HUES64 (cell line): ENCODE data around the gene ADAM8.
"Not testable (repeated sequence)": the region's sequence is repeated elsewhere in the genome, so short reads cannot be mapped to it uniquely, and the experiment has no call there.

Experiments
- H3K27ac ChIP-seq: 2 replicates; pipeline ENCODE4 v1.7.0; 2013; ENCODE audit warnings: low read depth, low read length, inconsistent platforms
- H3K27me3 ChIP-seq: 2 replicates; pipeline ENCODE4 v1.6.1; 2013; ENCODE audit warnings: mild to moderate bottlenecking, low read length; ENCODE audit not compliant: insufficient read depth
- H3K36me3 ChIP-seq: 2 replicates; pipeline ENCODE4 v1.6.1; 2013; ENCODE audit warnings: mild to moderate bottlenecking, low read length; ENCODE audit not compliant: insufficient read depth
- H3K4me1 ChIP-seq: 2 replicates; pipeline ENCODE4 v1.6.1; 2013; ENCODE audit warnings: mild to moderate bottlenecking, low read length, moderate library complexity; ENCODE audit not compliant: insufficient read depth
- H3K4me3 ChIP-seq: 2 replicates; pipeline ENCODE4 v1.5.1; 2013; ENCODE audit warnings: mild to moderate bottlenecking, low read length, moderate library complexity
- H3K9ac ChIP-seq: 2 replicates; pipeline ENCODE4 v1.6.1; 2013; ENCODE audit warnings: mild to moderate bottlenecking, low read depth, low read length
- H3K9me3 ChIP-seq: 2 replicates; pipeline ENCODE4 v1.6.1; 2013; ENCODE audit warnings: low read depth, low read length; ENCODE audit not compliant: insufficient read depth
- WGBS: fragments of 150-250, 120-280 bp; methylation state at CpG from one replicate; pipeline ENCODE4 v1.1.7; 2013; ENCODE audit warnings: missing lambda C conversion rate; 5-methylcytosine and 5-hydroxymethylcytosine counted together

The ADAM8 gene

DNA sequence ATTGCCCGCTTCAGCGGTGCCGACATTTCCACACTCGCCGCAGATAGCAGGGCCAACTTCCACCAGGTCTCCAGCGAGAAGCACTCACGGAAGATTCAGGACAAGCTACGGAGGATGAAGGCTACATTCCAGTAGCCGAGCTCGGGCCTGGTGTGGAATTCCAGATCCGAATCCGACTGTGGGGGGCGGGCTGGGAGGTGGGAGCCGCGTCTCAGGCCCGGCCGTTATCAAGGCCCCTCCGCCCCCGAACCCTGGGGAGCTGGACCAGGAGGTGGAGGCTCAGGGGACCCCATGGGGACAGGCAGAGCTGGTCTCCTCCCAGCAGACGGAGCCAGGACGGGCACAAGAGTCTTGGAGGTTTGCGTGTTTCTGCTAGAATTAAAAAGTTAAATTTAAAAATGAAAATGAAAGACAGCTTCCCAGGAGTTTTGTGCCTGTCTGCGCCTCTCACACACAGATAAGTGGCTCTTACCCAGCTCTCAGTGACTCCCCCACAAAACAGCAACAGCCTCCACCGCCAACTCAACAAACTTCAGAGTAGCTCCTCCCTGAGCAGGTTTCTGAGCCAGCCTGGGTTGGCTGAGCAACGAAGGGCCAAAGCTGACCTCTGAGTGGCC, 51.8 kb downstream of the ADAM8 start:
- H3K27me3 ChIP-seq, result peaks cover 19% of the 10 kb centered on the region

DNA sequence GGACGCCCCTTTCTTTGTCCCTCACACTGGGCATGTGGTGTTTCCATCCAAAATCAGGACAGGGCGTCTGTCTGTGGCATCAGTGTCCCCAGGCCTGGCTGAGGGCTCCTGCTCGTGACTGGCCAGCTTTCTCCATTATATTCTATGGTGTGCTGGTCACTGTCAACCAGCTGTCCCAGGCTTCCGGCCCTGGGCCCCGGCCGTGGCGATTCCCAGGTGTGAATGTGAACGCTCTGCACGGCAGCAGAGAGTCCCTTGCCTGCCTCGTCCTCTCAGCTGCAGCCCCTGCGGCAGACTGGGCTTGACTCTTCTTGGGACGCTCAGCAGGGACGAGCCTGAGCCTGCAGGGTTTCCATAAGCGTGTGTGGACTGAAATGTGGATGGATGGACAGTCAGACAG, 52.6 kb downstream of the ADAM8 start:
- no peaks in the 10 kb centered on the region for H3K9me3 ChIP-seq
- H3K9ac ChIP-seq, result no peak overlapping the region
- H3K4me1 ChIP-seq, result peaks cover 3% of the 10 kb centered on the region; the same call in 1 of the 2 replicates
- 87% methylated on average over 14 of the region's 14 CpGs for WGBS
- no peaks in the 10 kb centered on the region for H3K36me3 ChIP-seq
- peaks cover 11% of the 10 kb centered on the region for H3K27me3 ChIP-seq
- no peak overlapping the region for H3K27ac ChIP-seq
- H3K4me3 ChIP-seq, result no peak overlapping the region

More for the DNA sequence above, 51.8 kb downstream of the ADAM8 start:
- WGBS, result 73% methylated on average over 25 of the region's 25 CpGs
- H3K9me3 ChIP-seq, result no peaks in the 10 kb centered on the region
- no peak overlapping the region for H3K27ac ChIP-seq
- no peak overlapping the region for H3K4me3 ChIP-seq
- H3K9ac ChIP-seq, result no peak overlapping the region
- no peaks in the 10 kb centered on the region for H3K4me1 ChIP-seq
- no peaks in the 10 kb centered on the region for H3K36me3 ChIP-seq

DNA sequence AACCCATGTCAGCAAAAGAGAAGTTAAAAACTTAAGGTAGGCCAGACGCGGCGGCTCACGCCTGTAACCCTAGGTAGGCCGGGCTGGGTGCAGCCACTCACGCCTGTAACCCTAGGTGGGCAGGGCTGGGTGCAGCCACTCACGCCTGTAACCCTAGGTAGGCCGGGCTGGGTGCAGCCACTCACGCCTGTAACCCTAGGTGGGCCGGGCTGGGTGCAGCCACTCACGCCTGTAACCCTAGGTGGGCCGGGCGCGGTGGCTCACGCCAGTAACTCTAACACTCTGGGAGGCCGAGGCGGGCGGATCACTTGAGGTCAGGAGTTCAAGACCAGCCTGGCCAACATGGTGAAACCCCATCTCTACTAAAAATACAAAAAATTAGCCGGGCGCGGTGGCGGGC, 54.9 kb downstream of the ADAM8 start:
- H3K27me3 ChIP-seq, H3K4me3 ChIP-seq, H3K9me3 ChIP-seq, H3K36me3 ChIP-seq, H3K27ac ChIP-seq, H3K9ac ChIP-seq, H3K4me1 ChIP-seq: not testable (repeated sequence)
- 86% methylated on average over 15 of the region's 22 CpGs for WGBS

DNA sequence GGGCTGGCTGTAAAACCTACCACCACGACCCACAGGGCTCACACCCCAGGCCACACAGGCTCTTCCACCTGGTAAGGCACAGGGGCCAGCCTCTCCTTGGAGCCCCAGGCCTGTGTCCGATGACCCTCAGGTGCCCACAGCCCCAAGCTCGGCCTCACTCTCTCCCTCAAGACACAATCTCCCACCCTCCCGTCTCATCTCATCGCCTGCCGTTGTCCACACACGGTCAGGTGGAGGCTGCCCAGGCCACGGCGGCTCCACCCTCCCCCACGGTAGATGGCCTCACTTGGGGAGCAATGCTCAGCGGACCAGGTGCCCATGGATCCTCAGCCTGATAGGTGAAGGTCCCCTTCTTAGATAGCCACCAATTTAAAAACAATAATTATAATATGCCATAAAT, 55.3 kb downstream of the ADAM8 start:
- no peaks in the 10 kb centered on the region for H3K9me3 ChIP-seq
- H3K4me1 ChIP-seq, result peaks cover 3% of the 10 kb centered on the region; the same call in 1 of the 2 replicates
- H3K9ac ChIP-seq, result no peak overlapping the region
- H3K27ac ChIP-seq, result no peak overlapping the region
- no peaks in the 10 kb centered on the region for H3K36me3 ChIP-seq
- H3K4me3 ChIP-seq, result no peak overlapping the region
- 94% methylated on average over 11 of the region's 11 CpGs for WGBS
- no peaks in the 10 kb centered on the region for H3K27me3 ChIP-seq

DNA sequence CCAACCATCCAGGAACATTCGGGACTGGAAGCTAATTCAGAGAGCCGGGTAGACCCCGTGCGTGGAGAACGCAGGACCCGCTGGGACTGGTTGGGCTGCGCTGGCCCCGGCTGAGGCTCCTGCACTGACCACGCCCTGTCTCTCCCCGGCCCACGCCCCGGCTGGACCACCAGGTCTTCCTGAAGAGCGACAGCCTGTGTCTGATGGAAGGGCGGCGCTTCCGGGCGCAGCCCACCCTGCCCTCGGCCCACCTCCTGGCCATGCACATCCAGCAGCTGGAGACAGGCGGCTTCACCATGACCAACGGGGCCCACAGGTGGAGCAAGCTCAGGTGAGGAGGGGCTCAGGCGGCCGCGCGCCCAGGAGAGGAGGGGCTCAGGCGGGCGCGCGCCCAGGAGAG, 56.9 kb downstream of the ADAM8 start:
- 11% methylated on average over 28 of the region's 28 CpGs for WGBS
- peaks cover 3% of the 10 kb centered on the region; the same call in 1 of the 2 replicates for H3K4me1 ChIP-seq
- peak overlapping the region; percentile 30 for H3K4me3 ChIP-seq
- H3K9me3 ChIP-seq, result no peaks in the 10 kb centered on the region
- no peaks in the 10 kb centered on the region for H3K27me3 ChIP-seq
- peak overlapping the region; percentile 37; the same call in 1 of the 2 replicates for H3K27ac ChIP-seq
- no peaks in the 10 kb centered on the region for H3K36me3 ChIP-seq
- H3K9ac ChIP-seq, result no peak overlapping the region

DNA sequence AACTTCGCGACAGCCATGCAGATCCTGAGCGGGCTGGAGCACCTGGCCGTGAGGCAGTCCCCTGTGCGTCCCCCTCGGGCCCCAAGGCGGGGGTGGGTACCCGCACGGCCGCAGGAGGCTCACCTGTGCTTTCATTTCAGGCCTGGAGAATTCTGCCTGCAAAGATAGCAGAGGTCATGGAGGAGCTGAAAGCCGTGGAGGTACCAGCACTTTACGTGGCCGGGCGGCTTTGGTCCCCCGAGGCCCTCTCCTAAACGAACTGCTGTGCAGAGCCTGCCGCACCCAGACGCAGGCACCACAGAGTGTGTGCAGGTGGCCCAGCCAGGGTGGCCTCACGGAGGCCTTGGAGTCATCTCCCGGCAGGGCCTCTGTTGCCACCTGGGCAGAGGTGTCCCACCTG, 57.8 kb downstream of the ADAM8 start:
- 92% methylated on average over 20 of the region's 20 CpGs for WGBS
- no peaks in the 10 kb centered on the region for H3K27me3 ChIP-seq
- H3K36me3 ChIP-seq, result no peaks in the 10 kb centered on the region
- peaks cover 3% of the 10 kb centered on the region; the same call in 1 of the 2 replicates for H3K4me1 ChIP-seq
- no peak overlapping the region for H3K27ac ChIP-seq
- H3K9me3 ChIP-seq, result no peaks in the 10 kb centered on the region
- no peak overlapping the region for H3K9ac ChIP-seq
- H3K4me3 ChIP-seq, result no peak overlapping the region

DNA sequence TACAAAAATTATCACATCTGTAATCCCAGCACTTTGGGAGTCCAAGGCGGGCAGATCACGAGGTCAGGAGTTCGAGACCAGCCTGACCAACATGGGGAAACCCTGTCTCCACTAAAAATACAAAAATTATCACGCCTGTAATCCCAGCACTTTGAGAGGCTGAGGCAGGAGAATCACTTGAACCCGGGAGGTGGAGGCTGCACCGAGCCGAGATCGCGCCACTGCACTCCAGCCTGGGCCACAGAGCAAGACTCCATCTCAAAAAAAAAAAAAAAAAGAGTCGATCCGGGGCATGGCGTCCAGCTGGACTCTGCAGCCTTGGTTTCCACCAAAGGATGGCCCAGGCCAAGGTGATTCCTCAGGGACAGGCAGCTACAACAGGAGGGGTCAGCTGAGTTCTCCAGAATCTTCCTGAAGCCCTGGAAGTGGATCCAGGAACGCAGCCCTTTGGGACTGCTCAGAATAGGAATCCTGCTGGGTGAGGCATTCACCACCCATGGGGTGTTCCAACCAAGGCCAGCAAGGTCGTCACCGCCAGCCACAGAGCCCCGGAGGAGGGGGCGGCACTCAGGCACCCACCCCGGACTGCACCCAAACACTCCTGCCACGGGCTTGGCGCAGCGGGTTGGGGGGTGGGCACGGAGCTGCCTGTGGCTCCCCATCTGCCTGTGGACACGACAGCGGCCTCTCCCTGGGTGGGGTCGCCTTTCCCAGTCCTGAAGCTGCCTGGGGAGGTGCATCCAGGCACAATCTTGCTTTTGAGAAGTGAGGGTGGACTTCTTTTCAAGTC, 58.7 kb downstream of the ADAM8 start:
- H3K36me3 ChIP-seq, result no peaks in the 10 kb centered on the region
- no peaks in the 10 kb centered on the region for H3K27me3 ChIP-seq
- no peaks in the 10 kb centered on the region for H3K9me3 ChIP-seq
- 92% methylated on average over 25 of the region's 25 CpGs for WGBS
- no peak overlapping the region for H3K9ac ChIP-seq
- H3K27ac ChIP-seq, result no peak overlapping the region
- peaks cover 3% of the 10 kb centered on the region; the same call in 1 of the 2 replicates for H3K4me1 ChIP-seq
- no peak overlapping the region for H3K4me3 ChIP-seq

DNA sequence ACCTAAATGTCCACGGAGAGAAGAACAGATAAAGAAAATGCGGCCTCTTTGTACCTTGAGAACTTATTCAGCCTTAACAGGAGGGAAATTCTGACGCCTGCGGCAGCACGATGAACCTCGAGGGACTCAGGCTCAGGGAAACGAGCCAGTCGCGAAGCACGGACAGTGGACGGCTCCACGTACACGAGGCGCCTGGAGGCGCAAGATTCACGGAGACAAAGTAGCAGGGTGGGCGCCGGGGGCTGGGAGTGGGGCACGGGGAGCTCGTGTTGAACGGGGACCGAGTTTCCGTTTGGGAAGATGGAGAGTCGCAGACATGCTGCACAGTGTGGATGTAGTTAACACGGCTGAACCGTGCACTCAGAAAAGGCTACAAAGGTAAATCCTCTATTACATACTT, 59.9 kb downstream of the ADAM8 start:
- H3K9ac ChIP-seq, result no peak overlapping the region
- WGBS, result 90% methylated on average over 26 of the region's 26 CpGs

DNA sequence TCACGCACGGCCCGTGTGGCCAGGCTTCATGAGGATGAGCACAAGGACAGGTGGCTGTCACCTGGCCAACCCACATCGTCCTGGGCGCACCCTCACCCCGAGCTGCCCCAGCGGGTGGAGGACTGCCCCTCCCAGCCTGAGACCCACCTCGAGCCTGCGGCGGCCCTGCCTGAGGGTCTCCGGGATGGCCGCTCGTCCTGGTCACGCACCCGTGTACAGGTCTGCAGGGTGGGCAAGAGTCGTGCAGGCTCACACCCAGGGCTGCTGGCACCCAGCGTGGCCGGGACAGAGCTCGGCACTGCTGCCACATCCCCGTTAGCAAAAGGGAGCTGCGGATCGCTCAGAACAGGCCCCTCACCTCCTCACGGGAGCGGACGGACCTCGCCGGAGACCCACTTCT, 61.1 kb downstream of the ADAM8 start:
- Histone ChIP-seq H3K4me1 (peaks cover 3% of the 10 kb centered on the region; the same call in 1 of the 2 replicates), H3K9ac (no peak overlapping the region), H3K9me3 (no peaks in the 10 kb centered on the region), H3K27me3 (no peaks in the 10 kb centered on the region), H3K4me3 (no peak overlapping the region), H3K36me3 (no peaks in the 10 kb centered on the region), H3K27ac (no peak overlapping the region)
- 95% methylated on average over 27 of the region's 27 CpGs for WGBS

More for the DNA sequence above, 59.9 kb downstream of the ADAM8 start:
- Histone ChIP-seq H3K27me3 (no peaks in the 10 kb centered on the region), H3K4me3 (no peak overlapping the region), H3K36me3 (no peaks in the 10 kb centered on the region), H3K4me1 (peaks cover 3% of the 10 kb centered on the region; the same call in 1 of the 2 replicates), H3K9me3 (no peaks in the 10 kb centered on the region), H3K27ac (no peak overlapping the region)

DNA sequence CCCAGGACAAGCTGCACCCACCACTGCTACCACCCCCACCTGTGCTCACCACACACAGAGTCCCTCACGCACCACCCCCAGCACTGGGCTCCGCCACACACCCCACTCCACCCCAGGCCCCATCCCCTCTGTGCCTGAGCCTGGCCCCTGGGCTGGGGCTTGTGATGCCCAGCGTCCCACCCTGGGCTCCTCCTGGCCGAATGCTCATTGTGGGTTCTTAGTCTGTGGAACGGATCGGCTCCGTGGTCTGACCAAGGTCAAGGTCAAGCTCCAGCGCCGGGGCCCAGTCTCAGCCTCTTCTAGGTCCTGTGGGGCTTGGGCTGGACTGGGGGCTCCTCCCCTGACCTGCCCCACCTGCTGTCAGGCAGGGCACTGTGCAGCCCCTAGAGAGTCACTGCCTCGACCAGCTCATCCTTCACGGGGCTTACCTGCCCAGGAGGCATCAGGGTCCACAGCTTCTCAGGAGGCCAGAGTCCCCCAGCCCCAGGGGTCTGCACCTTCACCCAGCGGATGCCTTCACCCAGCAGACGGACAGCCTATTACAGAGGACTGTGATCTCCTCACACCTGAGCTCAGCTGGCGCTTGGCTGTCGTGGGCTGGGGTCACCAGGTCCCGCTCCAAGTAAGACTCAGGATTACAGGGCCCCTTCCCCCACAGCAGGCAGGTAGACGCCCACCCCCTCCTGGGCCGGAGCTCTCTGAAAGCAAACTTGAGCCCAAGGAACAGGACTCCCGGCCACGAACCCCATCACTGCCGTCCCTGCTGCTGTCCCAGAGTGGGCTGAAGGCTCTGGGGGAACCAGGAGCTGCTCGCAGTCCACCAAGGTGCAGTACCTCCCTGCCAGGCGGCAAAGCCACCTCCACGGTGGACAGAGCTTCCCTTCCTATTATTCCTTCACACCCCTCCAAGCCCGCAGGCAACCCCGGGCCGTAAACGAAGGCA, 61.9 kb downstream of the ADAM8 start:
- no peaks in the 10 kb centered on the region for H3K9me3 ChIP-seq
- WGBS, result 91% methylated on average over 28 of the region's 28 CpGs
- H3K4me3 ChIP-seq, result no peak overlapping the region

More for the DNA sequence above, 61.9 kb downstream of the ADAM8 start:
- Histone ChIP-seq H3K27me3 (no peaks in the 10 kb centered on the region), H3K9ac (no peak overlapping the region), H3K27ac (no peak overlapping the region), H3K4me1 (peaks cover 3% of the 10 kb centered on the region; the same call in 1 of the 2 replicates), H3K36me3 (no peaks in the 10 kb centered on the region)
